Breast epithelium (tissue), 3 donors: ENCODE measurements around the gene KRTAP4-1.

Experiments used
- CTCF ChIP-seq, 3 donors: fragments of 450-650 bp; IDR thresholded peaks; one replicate each; pipeline ENCODE4 v1.5.1; 2016 to 2017; ENCODE audit warnings: antibody characterized with exemption in 3 of 3, mild to moderate bottlenecking in 3 of 3, moderate library complexity in 3 of 3
- POLR2A ChIP-seq: fragments of 450-650 bp; IDR thresholded peaks from one replicate; pipeline ENCODE4 v1.6.1; 2016; ENCODE audit warnings: antibody characterized with exemption, mild to moderate bottlenecking, moderate library complexity

- no peak for TF ChIP-seq CTCF (IDR thresholded peaks at IDR 0.05)
- no peak for TF ChIP-seq POLR2A
Observed at GRCh38 chr17:41223821-41224220, 39.1 kb upstream of the KRTAP4-1 start.
